Keratinocyte (primary cell): ENCODE measurements around the gene CCL26.

ENCODE experiments used
- EZH2 ChIP-seq: IDR thresholded peaks from one replicate; pipeline ENCODE4 v1.6.1; 2012; ENCODE audit warnings: inconsistent platforms, mild to moderate bottlenecking, low read length, moderate library complexity
- TF ChIP-seq, protein P1 (sequence below), 3 experiments: IDR thresholded peaks in 1 of 3; conservative IDR thresholded peaks in 1 of 3; optimal IDR thresholded peaks in 1 of 3; 2 replicates in 2 of 3; 3 replicates in 1 of 3; pipeline versions ENCODE3 to v1.5.1; 2011; ENCODE audit warnings: low read length in 3 of 3, mild to moderate bottlenecking in 3 of 3, moderate library complexity in 2 of 3, control low read depth in 1 of 3, inconsistent platforms in 1 of 3; ENCODE audit not compliant: insufficient read depth in 2 of 3; ENCODE audit errors: extremely low read depth in 1 of 3

DNA sequence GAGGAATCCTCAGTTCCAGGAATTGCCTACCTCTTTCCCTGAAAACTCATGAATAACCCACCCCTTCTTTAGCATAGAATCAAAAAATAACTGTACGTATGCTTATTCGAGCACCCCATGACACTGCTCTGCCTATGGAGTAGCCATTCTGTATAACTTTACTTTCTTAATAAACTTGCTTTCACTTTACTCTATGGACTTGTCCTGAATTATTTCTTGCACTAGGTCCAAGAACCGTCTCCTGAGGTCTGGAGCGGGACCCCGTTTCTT is 30.5 kb upstream of the CCL26 start:
- TF ChIP-seq, protein P1, sequence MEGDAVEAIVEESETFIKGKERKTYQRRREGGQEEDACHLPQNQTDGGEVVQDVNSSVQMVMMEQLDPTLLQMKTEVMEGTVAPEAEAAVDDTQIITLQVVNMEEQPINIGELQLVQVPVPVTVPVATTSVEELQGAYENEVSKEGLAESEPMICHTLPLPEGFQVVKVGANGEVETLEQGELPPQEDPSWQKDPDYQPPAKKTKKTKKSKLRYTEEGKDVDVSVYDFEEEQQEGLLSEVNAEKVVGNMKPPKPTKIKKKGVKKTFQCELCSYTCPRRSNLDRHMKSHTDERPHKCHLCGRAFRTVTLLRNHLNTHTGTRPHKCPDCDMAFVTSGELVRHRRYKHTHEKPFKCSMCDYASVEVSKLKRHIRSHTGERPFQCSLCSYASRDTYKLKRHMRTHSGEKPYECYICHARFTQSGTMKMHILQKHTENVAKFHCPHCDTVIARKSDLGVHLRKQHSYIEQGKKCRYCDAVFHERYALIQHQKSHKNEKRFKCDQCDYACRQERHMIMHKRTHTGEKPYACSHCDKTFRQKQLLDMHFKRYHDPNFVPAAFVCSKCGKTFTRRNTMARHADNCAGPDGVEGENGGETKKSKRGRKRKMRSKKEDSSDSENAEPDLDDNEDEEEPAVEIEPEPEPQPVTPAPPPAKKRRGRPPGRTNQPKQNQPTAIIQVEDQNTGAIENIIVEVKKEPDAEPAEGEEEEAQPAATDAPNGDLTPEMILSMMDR (optimal IDR thresholded peaks at IDR 0.05 in 1 of 3, IDR thresholded peaks at IDR 0.05 in 1 of 3, conservative IDR thresholded peaks at IDR 0.05 in 1 of 3; ENCODE audit: extremely low read depth in 1 of 3, insufficient read depth in 2 of 3, low read length in 3 of 3): no peak
- no peak for TF ChIP-seq EZH2
